Measurements from ENCODE around the gene EIF2B1. TPM values are rescaled to one million over a fixed set of nuclear protein-coding genes. Genes with fewer than 3 reads are reported as not detected.
"Not testable (repeated sequence)": the region's sequence is repeated elsewhere in the genome, so short reads cannot be mapped to it uniquely, and the experiment has no call there.

The EIF2B1 gene
- total RNA-seq, 1 experiment from 2014 or later = 70.8 TPM

DNA sequence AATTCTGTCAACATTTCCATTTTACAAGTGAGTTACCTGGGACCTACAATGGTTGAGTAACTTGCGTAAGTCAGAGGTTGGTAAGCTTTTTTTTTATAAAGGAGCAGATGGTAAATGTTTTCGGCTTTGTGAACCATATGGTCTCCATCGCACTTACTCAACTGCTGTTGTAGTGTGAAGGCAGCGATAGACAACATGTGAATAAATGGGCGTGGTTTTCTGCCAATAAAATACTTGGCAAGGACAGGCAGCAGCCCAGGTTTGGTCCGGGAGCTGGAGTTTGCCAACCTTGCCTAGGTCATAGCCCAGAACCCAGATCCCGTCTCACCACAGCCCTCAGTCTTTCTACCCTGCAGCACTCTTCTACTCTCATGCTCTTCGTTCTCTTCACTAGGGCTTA lies 25.3 kb downstream of the EIF2B1 start:
- no peak overlapping the region for H3K4me2 ChIP-seq (ENCODE audit: low read length)
- no TSS peak for BruUV-seq (replicated peaks)
- 0 out of 2 replicates have a peak, but pooled peaks cover 2% of the 10 kb centered on the region for H3K4me1 ChIP-seq (ENCODE audit: insufficient read depth, low read length)
- TF ChIP-seq EZH2 (IDR thresholded peaks at IDR 0.05; ENCODE audit: low read length, unreplicated experiment) (no peak), CTCF (conservative IDR thresholded peaks at IDR 0.05; ENCODE audit: low read depth, low read length) (no peak), EZH2phosphoT487 (IDR thresholded peaks at IDR 0.05; ENCODE audit: borderline replicate concordance, low read length) (no peak)
- no peaks in the 10 kb centered on the region for H3K9me2 ChIP-seq (replicated peaks; ENCODE audit: low read length)
- POLR2A ChIA-PET (ENCODE audit: unreplicated experiment) = no interaction called here
- H3K36me3 ChIP-seq (ENCODE audit: low read depth, low read length) = peaks cover 80% of the 10 kb centered on the region
- 0 out of 2 replicates have a peak, but pooled peaks cover 7% of the 10 kb centered on the region for H4K20me1 ChIP-seq (ENCODE audit: low read length)
- no peak overlapping the region for H3K27ac ChIP-seq (ENCODE audit: low read length)
- ATAC-seq (no peak), DNase-seq (no peak)
- no peak overlapping the region for H3K9ac ChIP-seq (ENCODE audit: low read length)
- H3K27me3 ChIP-seq (ENCODE audit: low read length) = no peaks in the 10 kb centered on the region
- no peaks in the 10 kb centered on the region for H3K9me3 ChIP-seq (ENCODE audit: low read length)
- CTCF ChIA-PET = no interaction called here
- no peak overlapping the region for H3K4me3 ChIP-seq (ENCODE audit: low read length)
- no peaks in the 10 kb centered on the region for H3F3A ChIP-seq (ENCODE audit: low read length, unreplicated experiment)
- no peak overlapping the region for H2AFZ ChIP-seq (ENCODE audit: low read length)
- intact Hi-C loops (cut with micrococcal nuclease) = no loop called here
- peaks cover 63% of the 10 kb centered on the region for H3K79me2 ChIP-seq (ENCODE audit: low read length)

- no peak for DNase-seq
- CTCF ChIA-PET = no interaction called here
- intact Hi-C loops (cut with micrococcal nuclease) = no loop called here
- BruUV-seq (replicated peaks) = no TSS peak
- Histone ChIP-seq H3K27me3 (ENCODE audit: low read length) (no peaks in the 10 kb centered on the region), H3K27ac (ENCODE audit: low read length) (no peak overlapping the region), H3K9ac (ENCODE audit: low read length) (no peak overlapping the region), H3K36me3 (ENCODE audit: low read depth, low read length) (peaks cover 76% of the 10 kb centered on the region), H3K4me2 (ENCODE audit: low read length) (no peak overlapping the region), H3K9me3 (ENCODE audit: low read length) (no peaks in the 10 kb centered on the region), H3K9me2 (replicated peaks; ENCODE audit: low read length) (no peaks in the 10 kb centered on the region), H3K79me2 (ENCODE audit: low read length) (peaks cover 67% of the 10 kb centered on the region), H3K4me3 (ENCODE audit: low read length) (no peak overlapping the region), H3F3A (ENCODE audit: low read length, unreplicated experiment) (no peaks in the 10 kb centered on the region), H3K4me1 (ENCODE audit: insufficient read depth, low read length) (0 out of 2 replicates have a peak, but pooled peaks cover 2% of the 10 kb centered on the region), H4K20me1 (ENCODE audit: low read length) (0 out of 2 replicates have a peak, but pooled peaks cover 10% of the 10 kb centered on the region), H2AFZ (ENCODE audit: low read length) (no peak overlapping the region)
- POLR2A ChIA-PET (ENCODE audit: unreplicated experiment) = no interaction called here
- TF ChIP-seq EZH2 (IDR thresholded peaks at IDR 0.05; ENCODE audit: low read length, unreplicated experiment) (no peak), EZH2phosphoT487 (IDR thresholded peaks at IDR 0.05; ENCODE audit: borderline replicate concordance, low read length) (no peak), CTCF (conservative IDR thresholded peaks at IDR 0.05; ENCODE audit: low read depth, low read length) (no peak)
- ATAC-seq = no peak
Observed at GRCh38 chr12:123607756-123608155, 25.7 kb downstream of the EIF2B1 start.

- BruUV-seq (replicated peaks); DNase-seq; H3K27me3 ChIP-seq (ENCODE audit: low read length); H2AFZ ChIP-seq (ENCODE audit: low read length); POLR2A ChIA-PET (ENCODE audit: unreplicated experiment); H3K9ac ChIP-seq (ENCODE audit: low read length); H3K9me3 ChIP-seq (ENCODE audit: low read length); intact Hi-C loops (cut with micrococcal nuclease); H3K9me2 ChIP-seq (replicated peaks; ENCODE audit: low read length); CTCF ChIA-PET; H3F3A ChIP-seq (ENCODE audit: low read length, unreplicated experiment); H3K4me1 ChIP-seq (ENCODE audit: insufficient read depth, low read length); H3K27ac ChIP-seq (ENCODE audit: low read length); ATAC-seq: not testable (repeated sequence)
- 0 out of 2 replicates have a peak, but pooled peaks cover 11% of the 10 kb centered on the region for H4K20me1 ChIP-seq (ENCODE audit: low read length)
- peaks cover 67% of the 10 kb centered on the region for H3K79me2 ChIP-seq (ENCODE audit: low read length)
- H3K4me3 ChIP-seq (ENCODE audit: low read length) = peak overlapping the region; percentile 85; the same call in 1 of the 2 replicates
- peaks cover 45% of the 10 kb centered on the region for H3K36me3 ChIP-seq (ENCODE audit: low read depth, low read length)
- H3K4me2 ChIP-seq (ENCODE audit: low read length) = peak overlapping the region; percentile 96
Observed at GRCh38 chr12:123603495-123603894, 30.0 kb downstream of the EIF2B1 start.
